Posterior cingulate gyrus (tissue), 11 donors: ENCODE data around the gene MYH4.
A peak's percentile ranks its signal among the peaks of the same experiment; 100 is the strongest.

Source experiments
- DNase-seq, 10 donors: peaks; one replicate each; pipeline versions ENCODE4 v3.0.0 to v3.0.0-alpha.2; 2020 to 2021; ENCODE audit warnings: mixed read lengths in 3 of 10
- intact Hi-C: fragments of 100-400 bp; cut with DNase I; formaldehyde crosslinking; loops from one replicate; pipeline ENCODE4 v1.15.1; 2023

Gene MYH4

DNA sequence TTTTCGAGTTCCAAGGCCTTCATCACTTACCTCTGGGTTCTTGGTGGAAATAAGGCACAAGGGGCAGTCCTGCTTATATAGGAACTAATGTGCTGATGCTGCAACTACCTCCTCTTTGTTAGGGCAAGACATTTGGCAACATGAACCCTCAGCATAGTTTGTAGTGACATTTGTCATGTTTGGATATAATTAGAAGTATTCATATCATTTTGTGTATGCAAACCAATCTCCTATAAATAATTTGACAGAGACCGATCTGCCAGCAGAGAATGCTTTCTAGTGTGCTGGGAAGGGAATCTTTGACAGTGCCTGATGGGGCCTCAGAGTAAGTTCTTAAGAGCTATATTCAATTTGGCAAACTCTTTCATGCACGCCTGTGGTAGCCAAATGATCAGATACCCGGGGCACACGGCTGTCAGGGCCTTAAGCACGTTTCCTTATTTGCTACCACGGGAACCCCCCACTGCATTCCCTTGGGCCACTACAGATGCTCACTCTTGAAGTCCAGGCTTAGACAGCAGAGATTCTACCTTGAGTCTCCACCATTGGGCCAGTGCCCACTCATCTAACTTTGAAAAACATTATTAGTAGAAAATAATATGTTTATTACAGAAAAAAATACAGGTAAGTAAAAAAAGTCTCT lies 47.3 kb downstream of the MYH4 start, which contains the start of gene MYH8:
Gene MYH8, minus strand, starts transcription at position 51 of the 643 bp plus-strand sequence. CDS start 1,723 bp downstream, outside the sequence.
- intact Hi-C loops: no loop called here
- no peak for DNase-seq

DNA sequence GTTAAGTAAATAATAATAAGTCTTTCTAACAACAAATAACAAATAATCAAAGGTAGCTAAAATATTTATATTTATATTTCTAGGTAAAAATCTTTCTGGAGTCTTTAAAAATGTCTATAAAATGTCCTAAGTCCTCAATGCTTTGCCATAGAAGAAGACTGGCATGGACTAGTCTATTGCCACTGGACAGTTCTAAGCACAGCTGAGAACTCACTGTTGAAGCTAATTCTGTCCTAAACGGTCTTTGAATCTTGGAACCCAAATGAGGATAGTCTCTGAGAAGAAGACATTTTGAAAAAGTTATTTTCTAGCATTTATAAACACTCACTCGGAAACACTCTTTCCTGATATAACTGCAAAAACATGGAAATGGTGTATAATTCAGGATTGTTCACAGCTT lies 48.1 kb downstream of the MYH4 start:
- DNase-seq: no peak
- intact Hi-C loops: no loop called here

DNA sequence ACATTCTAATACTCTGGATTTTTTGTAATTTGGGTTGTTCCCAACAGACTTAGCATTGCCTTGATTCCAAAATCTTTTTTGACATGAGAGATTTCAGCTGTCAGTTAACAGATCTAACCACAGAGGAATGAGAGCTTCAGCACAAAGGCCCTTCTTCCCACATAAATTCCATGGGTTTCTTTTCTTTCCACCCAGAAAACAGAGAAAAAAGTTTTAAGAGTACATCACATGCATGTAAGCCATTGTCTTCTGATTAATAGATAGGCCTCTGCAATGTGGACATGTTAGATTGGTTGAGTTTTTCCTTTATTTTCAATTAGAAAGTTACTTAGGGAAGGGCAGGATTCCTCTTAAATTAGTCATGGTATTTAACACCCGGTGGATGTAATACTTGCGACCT lies 48.5 kb downstream of the MYH4 start:
- intact Hi-C loops: no loop called here
- no peak for DNase-seq

DNA sequence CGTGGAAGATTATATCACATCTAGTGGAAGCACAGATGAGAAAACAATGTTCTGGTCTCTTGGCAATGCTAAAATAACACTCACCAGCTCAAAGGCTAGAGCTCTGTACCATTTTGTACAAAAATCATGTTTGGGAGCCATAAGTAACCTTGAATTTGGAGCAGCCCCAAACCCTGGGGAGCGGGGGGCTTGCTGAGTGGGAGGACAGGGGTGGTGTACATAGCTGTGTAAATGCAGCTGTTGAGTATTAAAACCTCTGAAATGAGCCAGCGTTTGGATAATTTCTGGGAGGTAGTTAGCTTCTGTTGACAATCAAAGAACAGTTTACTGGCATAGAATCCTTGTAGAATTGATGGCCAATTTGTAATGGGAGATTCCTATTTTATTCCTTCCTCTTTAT lies 51.9 kb downstream of the MYH4 start:
- intact Hi-C loops: no loop called here
- no peak for DNase-seq

DNA sequence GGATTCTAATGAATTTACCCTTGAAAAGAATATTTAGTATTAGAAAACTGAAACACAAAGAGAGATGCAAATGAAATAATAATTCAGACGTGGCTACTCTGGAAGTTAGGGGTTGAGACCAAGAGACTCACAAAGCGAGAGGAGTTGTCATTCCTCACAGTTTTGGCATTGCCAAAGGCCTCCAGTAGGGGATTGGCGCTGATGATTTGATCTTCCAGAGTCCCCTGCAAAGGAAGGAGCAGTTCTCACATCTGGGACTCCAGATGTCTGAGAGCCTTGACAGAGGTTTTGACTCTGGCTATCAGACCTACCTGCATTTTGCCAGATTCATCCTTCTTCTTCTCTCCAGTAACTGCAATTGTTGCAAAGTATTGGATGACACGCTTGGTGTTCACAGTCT lies 54.2 kb downstream of the MYH4 start:
- DNase-seq: no peak
- intact Hi-C loops: no loop called here

DNA sequence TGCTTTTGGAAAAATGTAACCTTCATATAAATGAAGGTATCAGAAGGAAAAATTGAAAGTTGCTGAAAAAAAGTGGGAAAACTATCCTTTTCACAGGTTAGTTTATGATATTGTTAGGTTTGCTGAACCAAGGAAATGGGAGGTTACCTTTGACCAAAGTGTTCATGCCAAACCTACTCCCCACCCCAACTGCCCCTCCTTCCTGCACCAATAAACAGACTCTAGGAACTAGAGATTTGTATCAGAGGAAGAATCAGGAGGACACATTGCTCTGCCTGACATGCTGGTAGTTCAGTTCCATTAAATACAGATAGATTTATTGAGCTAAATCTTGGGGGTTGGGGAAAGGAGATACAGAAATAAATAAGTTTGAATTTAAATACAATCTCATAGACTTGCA lies 65.8 kb downstream of the MYH4 start:
- intact Hi-C loops: no loop called here
- no peak for DNase-seq

DNA sequence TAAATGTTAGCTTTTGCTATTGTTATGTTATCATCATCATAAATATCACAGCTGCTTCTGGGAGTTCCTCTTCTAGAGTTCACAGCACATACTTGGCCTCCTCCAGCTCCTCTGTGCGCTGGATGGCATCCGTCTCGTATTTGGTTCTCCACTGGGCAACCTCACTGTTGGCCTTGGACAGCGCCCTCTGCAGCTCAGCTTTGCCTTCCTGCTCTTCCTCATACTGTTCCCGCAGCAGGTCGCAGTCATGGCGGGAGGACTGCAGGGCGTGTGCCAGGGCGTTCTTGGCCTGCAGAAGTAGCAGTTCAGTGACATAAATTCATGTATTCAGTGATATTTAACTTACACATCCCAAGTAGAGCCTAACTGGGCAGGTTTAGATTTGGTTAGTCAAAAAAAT lies 71.0 kb downstream of the MYH4 start:
- DNase-seq: no peak
- intact Hi-C loops: no loop called here

DNA sequence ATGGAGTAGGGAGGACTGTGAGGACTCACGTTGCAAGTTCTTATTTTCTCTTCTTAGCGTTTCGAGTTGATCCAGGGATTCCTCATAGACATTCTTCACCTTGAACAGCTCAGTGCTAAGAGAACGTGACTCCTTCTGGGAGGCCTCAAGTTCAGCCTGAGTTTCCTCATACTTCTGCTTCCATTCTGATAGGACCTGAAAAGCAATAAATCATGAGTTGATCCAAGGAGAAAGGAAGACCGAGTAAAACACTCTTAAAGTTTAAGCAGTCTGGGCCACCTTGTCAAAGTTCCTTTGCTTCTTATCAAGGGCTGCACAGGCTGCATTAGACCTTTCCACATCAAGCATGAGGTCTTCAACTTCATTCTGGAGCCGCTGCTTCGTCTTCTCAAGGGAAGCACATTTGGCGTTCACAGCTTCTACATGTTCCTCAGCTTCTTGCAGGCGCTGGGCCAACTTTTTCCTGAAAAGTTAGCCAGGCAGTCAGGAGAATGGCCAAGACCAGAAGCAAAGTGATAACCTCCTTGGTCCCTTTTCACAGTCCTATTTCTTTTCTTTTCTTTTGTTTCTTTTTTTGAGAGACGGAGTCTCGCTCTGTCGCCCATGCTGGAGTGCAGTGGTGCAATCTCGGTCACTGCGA lies 72.7 kb downstream of the MYH4 start:
- DNase-seq: no peak
- intact Hi-C loops: no loop called here

DNA sequence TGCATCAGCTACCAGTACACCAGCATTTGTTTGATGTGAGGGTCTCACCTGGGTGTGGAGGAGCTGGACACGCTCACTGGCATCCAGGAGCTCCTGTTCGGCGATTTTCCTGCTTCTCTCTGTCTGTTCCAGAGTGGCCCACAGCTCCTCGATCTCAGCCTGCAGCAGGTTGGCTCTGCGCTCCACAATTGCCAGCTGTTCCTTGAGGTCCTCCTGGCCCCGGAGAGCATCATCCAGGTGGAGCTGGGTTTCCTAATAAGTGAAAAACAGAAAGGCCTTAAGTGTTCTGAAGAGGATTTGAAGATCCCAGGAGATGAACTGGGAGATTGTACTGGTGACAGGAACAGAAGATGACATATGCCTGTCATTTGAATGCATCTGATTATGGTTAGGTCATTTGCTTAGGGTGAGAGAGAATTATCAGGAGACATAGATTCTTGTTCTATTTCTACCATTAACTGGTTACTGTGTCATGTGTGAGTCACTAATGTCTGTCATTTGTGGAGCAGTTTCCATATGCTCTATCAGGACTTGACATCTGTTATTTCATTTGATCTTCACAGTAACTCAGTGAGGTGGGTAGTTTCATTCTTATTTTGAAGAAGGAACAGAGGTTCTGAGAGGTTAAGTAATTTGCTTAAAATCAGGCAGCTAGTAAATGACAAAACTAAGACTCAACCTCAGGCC lies 75.0 kb downstream of the MYH4 start:
- peak in 1 of 10 donors; percentile 69 for DNase-seq
- intact Hi-C loops: no loop called here
